ENCODE data around the gene KRT84.

Gene KRT84

GRCh38 chr12:52338241-52338960, 47.1 kb downstream of the KRT84 start:
- no peak for DNase-seq

DNA sequence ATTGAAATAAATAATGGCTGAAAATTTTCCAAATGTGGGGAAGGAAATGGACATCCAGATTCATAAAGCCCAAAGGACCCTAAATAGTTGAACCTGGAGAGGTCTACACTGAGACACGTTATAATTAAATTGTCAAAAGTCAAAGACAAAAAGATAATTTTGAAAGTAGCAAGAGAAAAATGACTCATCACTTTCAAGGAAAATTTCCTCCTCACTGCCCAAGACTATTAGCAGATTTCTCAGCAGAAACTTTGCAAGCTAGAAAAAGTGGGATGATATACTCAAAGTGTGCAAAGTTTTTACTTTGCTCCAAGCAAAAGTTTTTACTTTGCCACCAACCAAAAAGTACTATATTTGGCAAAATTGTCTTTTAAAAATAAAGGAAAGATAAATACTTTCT, 48.4 kb downstream of the KRT84 start:
- no peak for DNase-seq

DNA sequence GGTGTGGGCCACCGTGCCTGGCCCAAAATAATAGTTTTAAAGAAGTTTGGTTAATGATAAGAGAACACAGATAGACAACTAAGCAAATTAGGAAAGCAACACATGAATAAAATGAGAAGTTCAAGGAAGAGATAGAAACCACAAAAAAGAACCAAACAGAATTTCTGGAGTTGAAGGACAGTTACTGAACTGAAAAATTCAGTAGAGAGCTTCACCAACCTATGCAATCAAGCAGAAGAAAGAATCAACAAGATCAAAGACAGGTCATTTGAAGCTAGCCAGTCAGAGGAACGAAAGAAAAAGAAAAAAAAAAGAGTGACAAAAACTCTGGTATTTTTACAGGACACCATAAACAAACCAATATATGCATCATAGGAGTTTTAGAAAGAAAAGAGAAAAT, 48.8 kb downstream of the KRT84 start:
- DNase-seq, result no peak

DNA sequence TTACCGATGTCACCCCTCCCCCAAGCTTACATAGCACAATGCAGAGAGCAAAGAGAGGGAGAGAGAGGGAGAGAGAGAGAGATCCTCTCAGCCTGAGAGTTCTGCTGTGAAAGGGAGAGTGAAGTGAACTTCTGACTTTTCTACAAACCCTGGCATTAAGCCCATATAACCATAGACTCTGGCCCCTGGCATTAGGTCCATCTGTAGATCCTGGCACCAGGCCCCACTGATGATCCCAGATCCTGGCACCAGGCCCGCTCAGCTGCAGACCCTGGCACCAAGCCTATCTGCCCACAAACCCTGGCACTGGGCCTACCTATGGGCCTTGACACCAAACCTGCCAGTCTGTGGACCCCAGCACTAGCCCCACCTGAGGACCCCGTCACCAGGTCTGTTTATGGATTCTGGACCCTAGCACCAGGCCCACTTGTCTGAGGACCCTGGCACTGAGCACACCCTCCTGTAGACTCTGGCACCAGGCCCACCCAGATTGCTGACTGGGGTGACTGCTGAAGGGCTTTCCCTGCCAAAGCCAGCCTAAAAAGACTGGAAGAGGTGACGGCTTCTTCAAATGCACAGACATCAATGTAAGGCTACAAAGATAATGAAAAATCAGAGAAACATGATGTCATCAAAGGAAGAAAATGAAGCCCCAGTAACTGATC, 49.7 kb downstream of the KRT84 start:
- peak; percentile 89 for DNase-seq

DNA sequence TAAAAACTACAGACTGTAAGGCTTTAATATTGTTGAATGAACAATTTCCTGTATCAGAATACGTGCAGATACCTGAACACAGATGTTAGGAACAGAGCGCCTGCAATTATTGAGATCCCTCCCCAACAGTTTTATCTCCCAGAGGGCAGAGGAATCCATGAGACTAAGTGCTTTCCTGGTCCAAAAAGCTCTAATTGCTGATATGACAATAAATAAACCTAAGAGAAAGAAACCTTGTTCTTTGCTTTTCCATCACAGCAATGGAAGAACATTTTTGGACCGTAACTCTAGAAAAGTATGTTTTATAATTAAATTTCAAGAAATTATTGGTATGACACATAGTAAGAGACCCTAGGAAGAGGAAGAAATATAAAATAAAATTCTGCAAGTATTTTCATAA, 51.3 kb downstream of the KRT84 start:
- no peak for DNase-seq

DNA sequence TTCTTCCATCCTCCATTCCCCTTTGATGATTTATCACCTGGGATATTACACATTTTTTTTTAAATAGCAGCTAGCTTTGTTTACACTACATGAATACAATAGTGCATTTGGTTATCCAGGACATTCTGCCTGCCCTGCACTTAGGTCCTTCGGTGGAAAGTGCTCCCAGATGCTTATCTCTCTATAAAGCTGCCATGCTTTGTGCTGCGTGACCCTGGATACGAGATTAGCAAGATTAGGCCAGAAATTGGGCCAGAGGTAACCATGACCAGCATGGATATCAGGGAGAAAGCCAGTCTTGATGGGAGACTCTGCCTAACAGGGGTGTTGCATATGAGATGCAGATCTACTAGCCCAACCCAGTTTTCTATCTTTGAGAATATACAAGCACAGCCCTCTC, 52.1 kb downstream of the KRT84 start:
- DNase-seq, result no peak

DNA sequence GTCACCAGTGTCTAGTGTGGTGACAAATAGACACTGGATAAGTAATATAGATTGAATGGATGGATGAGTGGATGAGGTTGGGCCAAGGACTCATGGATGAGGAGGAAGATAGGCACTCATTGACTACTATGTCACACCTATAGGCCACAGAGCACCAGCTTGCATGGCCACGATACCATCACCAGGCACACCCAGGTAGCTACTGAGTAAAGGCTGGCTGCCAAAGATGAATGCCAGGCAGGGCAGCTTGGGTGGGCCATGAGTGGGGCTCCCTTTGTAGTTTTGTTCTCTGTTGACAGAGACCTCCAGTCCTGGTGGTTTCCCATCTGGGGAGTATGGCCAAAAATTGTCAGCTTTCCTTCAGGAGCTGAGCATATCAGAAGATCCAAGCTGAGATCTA, 53.1 kb downstream of the KRT84 start:
- DNase-seq, result no peak

DNA sequence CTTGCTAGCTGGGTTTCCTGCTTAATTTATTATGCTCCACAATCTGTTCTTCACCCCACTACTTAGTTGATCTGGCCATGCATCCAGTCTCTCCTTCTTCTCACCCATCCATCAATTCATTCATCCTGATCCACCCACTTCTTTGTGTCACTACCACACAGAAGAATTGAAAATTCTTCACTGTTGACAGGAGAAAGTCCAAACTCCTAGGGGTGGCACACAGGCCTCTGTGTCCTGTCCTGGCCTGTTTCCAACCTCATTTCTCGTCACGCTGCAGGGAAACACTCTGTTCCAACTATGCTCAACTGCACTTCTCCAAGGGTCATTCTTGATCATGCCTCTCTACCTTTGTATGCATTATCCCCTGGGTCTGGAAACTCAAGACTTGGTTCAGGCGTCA, 53.6 kb downstream of the KRT84 start:
- DNase-seq, result no peak

- DNase-seq, result no peak
These were observed 54.4 kb downstream of the KRT84 start for GRCh38 chr12:52331039-52331438.

GRCh38 chr12:52327830-52328500, 57.5 kb downstream of the KRT84 start:
- DNase-seq, result no peak
